Hypothalamus (tissue), 51 donors: Measurements from ENCODE around the gene LRRC2.
"Not testable (repeated sequence)": the region's sequence is repeated elsewhere in the genome, so short reads cannot be mapped to it uniquely, and the experiment has no call there.

ENCODE experiments used
- DNase-seq, 51 donors: peaks; one replicate each; lab custom pipeline; 2025; lab: John Stamatoyannopoulos, UW

LRRC2 gene

GRCh38 chr3:46501702-46502101 lies 64.4 kb downstream of the LRRC2 start:
- no peak for DNase-seq

GRCh38 chr3:46500656-46501635 lies 65.2 kb downstream of the LRRC2 start:
- no peak for DNase-seq

GRCh38 chr3:46498916-46499519 lies 67.1 kb downstream of the LRRC2 start:
- DNase-seq = no peak

GRCh38 chr3:46497556-46498265 lies 68.4 kb downstream of the LRRC2 start, which contains the start of gene RTP3:
TSS of gene RTP3 (plus strand) at chr3:46497976. CDS start at chr3:46498063, 87 bp downstream.
- DNase-seq = no peak

GRCh38 chr3:46496746-46497555 lies 69.2 kb downstream of the LRRC2 start:
- DNase-seq = no peak

GRCh38 chr3:46495901-46496456 lies 70.1 kb downstream of the LRRC2 start:
- no peak for DNase-seq

GRCh38 chr3:46494491-46494890 lies 71.6 kb downstream of the LRRC2 start:
- not testable (repeated sequence) for DNase-seq

- no peak for DNase-seq
Observed at GRCh38 chr3:46492890-46493547, 73.1 kb downstream of the LRRC2 start.

GRCh38 chr3:46491089-46492070 lies 74.7 kb downstream of the LRRC2 start:
- DNase-seq = no peak

- DNase-seq = no peak
Observed at GRCh38 chr3:46490338-46491084, 75.6 kb downstream of the LRRC2 start.

GRCh38 chr3:46489875-46490274 lies 76.2 kb downstream of the LRRC2 start:
- DNase-seq = no peak

GRCh38 chr3:46489381-46489780 lies 76.7 kb downstream of the LRRC2 start:
- no peak for DNase-seq

- DNase-seq = peak in 50 of 51 donors; percentile 15 to 91 (median 72)
Observed at GRCh38 chr3:46488735-46489361, 77.3 kb downstream of the LRRC2 start.

GRCh38 chr3:46485779-46486175 lies 80.3 kb downstream of the LRRC2 start:
- no peak for DNase-seq

- no peak for DNase-seq
Observed at GRCh38 chr3:46484911-46485778, 81.0 kb downstream of the LRRC2 start.

- no peak for DNase-seq
Observed at GRCh38 chr3:46484388-46484787, 81.7 kb downstream of the LRRC2 start.
